ENCODE results near the gene FSTL4. TPM values are rescaled to one million over a fixed set of nuclear protein-coding genes. Genes with fewer than 3 reads are reported as not detected.

Gene FSTL4
- polyA plus RNA-seq, 3 donors = not detected

DNA sequence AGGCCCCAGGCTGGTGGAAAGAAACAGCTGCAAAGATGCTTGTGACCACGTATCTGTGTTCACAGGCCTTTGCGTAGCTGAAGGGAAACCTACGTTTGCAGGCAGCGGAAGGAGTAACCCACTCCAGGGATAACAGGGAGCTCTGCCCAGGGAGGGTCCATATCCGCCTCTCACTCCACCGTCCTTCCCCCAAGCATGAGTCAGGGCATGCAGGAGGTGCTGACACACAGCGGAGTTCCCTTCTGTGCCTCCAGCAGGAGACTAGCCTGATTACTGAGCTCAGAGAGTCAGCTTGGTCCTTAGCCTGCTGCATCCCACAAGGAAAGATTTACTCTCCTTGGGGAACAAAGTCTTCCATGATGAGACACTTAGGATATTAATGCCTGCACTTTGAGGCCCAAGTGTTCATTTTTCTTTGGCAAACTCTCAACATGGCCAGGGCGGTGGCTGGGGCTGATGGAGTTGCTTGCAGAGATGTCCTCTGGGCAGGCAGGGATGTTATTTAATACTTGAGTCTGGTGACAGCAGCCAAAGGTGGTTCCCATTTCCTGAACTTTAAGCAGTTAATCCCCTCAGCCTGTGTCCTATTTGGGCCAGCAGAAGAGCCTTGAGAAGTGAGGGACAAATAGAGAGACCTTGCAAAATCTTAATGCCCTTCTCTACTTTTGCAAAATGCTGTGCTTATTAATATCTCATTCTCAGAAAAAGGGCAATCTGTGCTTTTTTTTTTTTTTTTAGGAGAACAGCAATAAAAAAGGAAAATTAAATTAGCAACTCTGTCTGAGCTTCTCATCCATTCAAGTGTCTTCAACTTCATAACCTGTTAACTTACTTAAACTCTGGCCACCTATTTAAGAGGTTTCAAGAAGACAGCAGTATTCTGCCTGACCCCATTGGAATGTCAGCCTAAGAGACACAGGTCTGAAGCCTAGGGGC is 338.4 kb downstream of the FSTL4 start:
- H3K9ac ChIP-seq (ENCODE audit: insufficient read depth, low read length, poor library complexity, severe bottlenecking) = no peak overlapping the region
- no peaks in the 10 kb centered on the region for H3K79me2 ChIP-seq (ENCODE audit: insufficient read depth, low read length)
- H2AFZ ChIP-seq (ENCODE audit: insufficient read depth, low read depth, low read length, poor library complexity, severe bottlenecking) = no peak overlapping the region
- 82% methylated on average over 8 of the region's 8 CpGs for WGBS (ENCODE audit: insufficient coverage)
- no peak for DNase-seq
- no peaks in the 10 kb centered on the region for H3K9me3 ChIP-seq (replicated peaks in 1 of 2; ENCODE audit: control insufficient read depth in 1 of 2, insufficient read depth in 1 of 2, low read length in 2 of 2)
- TF ChIP-seq, protein P1, sequence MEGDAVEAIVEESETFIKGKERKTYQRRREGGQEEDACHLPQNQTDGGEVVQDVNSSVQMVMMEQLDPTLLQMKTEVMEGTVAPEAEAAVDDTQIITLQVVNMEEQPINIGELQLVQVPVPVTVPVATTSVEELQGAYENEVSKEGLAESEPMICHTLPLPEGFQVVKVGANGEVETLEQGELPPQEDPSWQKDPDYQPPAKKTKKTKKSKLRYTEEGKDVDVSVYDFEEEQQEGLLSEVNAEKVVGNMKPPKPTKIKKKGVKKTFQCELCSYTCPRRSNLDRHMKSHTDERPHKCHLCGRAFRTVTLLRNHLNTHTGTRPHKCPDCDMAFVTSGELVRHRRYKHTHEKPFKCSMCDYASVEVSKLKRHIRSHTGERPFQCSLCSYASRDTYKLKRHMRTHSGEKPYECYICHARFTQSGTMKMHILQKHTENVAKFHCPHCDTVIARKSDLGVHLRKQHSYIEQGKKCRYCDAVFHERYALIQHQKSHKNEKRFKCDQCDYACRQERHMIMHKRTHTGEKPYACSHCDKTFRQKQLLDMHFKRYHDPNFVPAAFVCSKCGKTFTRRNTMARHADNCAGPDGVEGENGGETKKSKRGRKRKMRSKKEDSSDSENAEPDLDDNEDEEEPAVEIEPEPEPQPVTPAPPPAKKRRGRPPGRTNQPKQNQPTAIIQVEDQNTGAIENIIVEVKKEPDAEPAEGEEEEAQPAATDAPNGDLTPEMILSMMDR (IDR thresholded peaks at IDR 0.05) = no peak
- no peaks in the 10 kb centered on the region for H4K20me1 ChIP-seq (ENCODE audit: insufficient read depth, low read length)
- H3K36me3 ChIP-seq (replicated peaks in 1 of 2; ENCODE audit: control insufficient read depth in 1 of 2, insufficient read depth in 2 of 2, low read length in 2 of 2) = no peaks in the 10 kb centered on the region
- no peaks in the 10 kb centered on the region for H3K4me1 Mint-ChIP-seq
- no peak overlapping the region for H3K4me2 ChIP-seq (replicated peaks; ENCODE audit: extremely low read depth, low read length, poor library complexity, severe bottlenecking)
- peaks cover 0 to 2% (median 0%) of the 10 kb centered on the region in 3 donors for H3K27me3 Mint-ChIP-seq (ENCODE audit: low read depth in 3 of 3)
- H3K4me3 Mint-ChIP-seq = no peak overlapping the region
- no peaks in the 10 kb centered on the region for H3K27me3 ChIP-seq (ENCODE audit: control insufficient read depth in 2 of 2, insufficient read depth in 2 of 2, low read length in 2 of 2)
- peaks cover 0 to 2% (median 0%) of the 10 kb centered on the region in 7 donors for H3K9me3 Mint-ChIP-seq
- no peak overlapping the region for H3K27ac ChIP-seq (ENCODE audit: low read depth in 1 of 2, low read length in 2 of 2)
- no peaks in the 10 kb centered on the region for H3K36me3 Mint-ChIP-seq
- no peak overlapping the region for H3K4me3 ChIP-seq (replicated peaks in 1 of 3; ENCODE audit: low read depth in 2 of 3, low read length in 3 of 3)
- intact Hi-C loops (cut with micrococcal nuclease) = no loop called here
- no peak overlapping the region for H3K27ac Mint-ChIP-seq
- no peaks in the 10 kb centered on the region for H3K4me1 ChIP-seq (ENCODE audit: control insufficient read depth in 1 of 2, insufficient read depth in 2 of 2, low read length in 2 of 2)

DNA sequence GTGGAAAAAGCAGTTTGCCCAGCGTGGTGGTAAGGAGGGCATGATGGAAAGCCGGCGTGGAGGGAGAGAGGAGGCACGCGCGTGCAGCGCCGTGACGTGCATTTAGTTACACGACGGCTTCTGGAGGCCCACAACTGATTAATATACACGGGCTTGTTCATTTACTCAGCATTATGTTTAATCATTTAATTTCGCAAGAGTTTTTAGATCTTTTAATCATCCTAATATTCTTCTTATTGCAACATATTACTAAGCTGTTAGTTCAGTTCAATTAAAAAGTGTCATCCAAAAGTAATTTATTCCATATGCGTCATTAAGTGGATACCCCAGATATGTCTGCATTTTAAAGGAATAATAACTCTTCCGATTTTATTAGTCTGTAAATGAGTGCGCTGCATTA is 340.0 kb downstream of the FSTL4 start:
- 100% methylated on average over 5 of the region's 16 CpGs for whole genome bisulfite sequencing (ENCODE audit: insufficient coverage)
- Histone ChIP-seq H3K4me1 (ENCODE audit: control insufficient read depth in 1 of 2, insufficient read depth in 2 of 2, low read length in 2 of 2) (no peaks in the 10 kb centered on the region), H4K20me1 (ENCODE audit: insufficient read depth, low read length) (no peaks in the 10 kb centered on the region), H3K9me3 (replicated peaks in 1 of 2; ENCODE audit: control insufficient read depth in 1 of 2, insufficient read depth in 1 of 2, low read length in 2 of 2) (no peaks in the 10 kb centered on the region), H2AFZ (ENCODE audit: insufficient read depth, low read depth, low read length, poor library complexity, severe bottlenecking) (no peak overlapping the region), H3K27ac (ENCODE audit: low read depth in 1 of 2, low read length in 2 of 2) (no peak overlapping the region), H3K4me3 (replicated peaks in 1 of 3; ENCODE audit: low read depth in 2 of 3, low read length in 3 of 3) (no peak overlapping the region), H3K27me3 (ENCODE audit: control insufficient read depth in 2 of 2, insufficient read depth in 2 of 2, low read length in 2 of 2) (no peaks in the 10 kb centered on the region), H3K4me2 (replicated peaks; ENCODE audit: extremely low read depth, low read length, poor library complexity, severe bottlenecking) (no peak overlapping the region), H3K79me2 (ENCODE audit: insufficient read depth, low read length) (no peaks in the 10 kb centered on the region), H3K9ac (ENCODE audit: insufficient read depth, low read length, poor library complexity, severe bottlenecking) (no peak overlapping the region), H3K36me3 (replicated peaks in 1 of 2; ENCODE audit: control insufficient read depth in 1 of 2, insufficient read depth in 2 of 2, low read length in 2 of 2) (no peaks in the 10 kb centered on the region)
- Mint-ChIP-seq H3K4me1 (no peaks in the 10 kb centered on the region), H3K36me3 (no peaks in the 10 kb centered on the region), H3K9me3 (peaks cover 0 to 2% (median 0%) of the 10 kb centered on the region in 7 donors), H3K27ac (no peak overlapping the region), H3K27me3 (ENCODE audit: low read depth in 3 of 3) (peaks cover 0 to 4% (median 0%) of the 10 kb centered on the region in 3 donors), H3K4me3 (no peak overlapping the region)
- TF ChIP-seq, protein P1 (IDR thresholded peaks at IDR 0.05) = no peak
- intact Hi-C loops (cut with micrococcal nuclease) = no loop called here
- DNase-seq = no peak

Data from CD14-positive monocyte (primary cell).